GM12878 (cell line): Measurements from ENCODE around the gene RHBDD1. TPM values are rescaled to one million over a fixed set of nuclear protein-coding genes. Genes with fewer than 3 reads are reported as not detected.

Experiments used
- ATAC-seq: fragments of 200-7000 bp; cut with Tn5 transposase; 3 replicates; pipeline ENCODE4 v1.9.1; 2020; ENCODE audit warnings: mild to moderate bottlenecking, moderate library complexity
- BruUV-seq: library from RNA; stranded (reverse); fragments of 400-500 nt; replicated peaks from 2 replicates; lab custom pipeline; 2021; lab: Mats Ljungman, UMichigan
- CTCF ChIA-PET: fragments of 300-600 bp; sonication (Branson Sonifier 250); formaldehyde crosslinking; extraction: SDS; loops from one replicate; lab custom pipeline; 2021; ENCODE audit warnings: inconsistent platforms; lab: Yijun Ruan, JAX
- POLR2A ChIA-PET: fragments of 350-600 bp; formaldehyde crosslinking; extraction: SDS; loops from one replicate; lab custom pipeline; 2021; ENCODE audit warnings: inconsistent platforms; lab: Charles Lee
- RAD21 ChIA-PET: fragments of 300-600 bp; sonication (Branson Sonifier 250); formaldehyde crosslinking; loops from one replicate; lab custom pipeline; 2023; ENCODE audit warnings: antibody characterized with exemption; ENCODE audit not compliant: unreplicated experiment; lab: Charles Lee
- SMC1A ChIA-PET: fragments of 300-600 bp; sonication (Branson Sonifier 250); formaldehyde crosslinking; loops from one replicate; lab custom pipeline; 2023; ENCODE audit not compliant: unreplicated experiment, uncharacterized antibody; lab: Charles Lee
- DNase-seq: peaks from one replicate; pipeline ENCODE4 v3.0.0-alpha.2; 2011; ENCODE audit warnings: low read depth, low spot score
- FAIRE-seq: peaks from 3 replicates; lab custom pipeline; 2011; peaks lifted over from hg19 to GRCh38; lab: Jason Lieb, UNC
- H2AFZ ChIP-seq: 2 replicates; pipeline ENCODE4 v1.6.0; 2011; ENCODE audit warnings: low read depth, low read length, control low read depth; ENCODE audit not compliant: control insufficient read depth
- H3K27ac ChIP-seq: 2 replicates; pipeline ENCODE4 v1.5.1; 2011; ENCODE audit warnings: control low read depth; ENCODE audit not compliant: control insufficient read depth, insufficient read depth
- H3K27me3 ChIP-seq, 2 experiments: replicated peaks in 1 of 2; 2 replicates each; pipeline versions ENCODE4 v1.6.0 to v1.6.1; 2011; ENCODE audit warnings: low read length in 1 of 2; ENCODE audit not compliant: control insufficient read depth in 2 of 2, insufficient read depth in 2 of 2
- H3K36me3 ChIP-seq, 2 experiments: 2 replicates each; pipeline ENCODE4 v1.5.1; 2011; ENCODE audit warnings: low read length in 1 of 2; ENCODE audit not compliant: control insufficient read depth in 2 of 2, insufficient read depth in 2 of 2
- H3K4me1 ChIP-seq: 2 replicates; pipeline ENCODE4 v1.6.1; 2011; ENCODE audit warnings: mild to moderate bottlenecking, low read length, moderate library complexity, mixed read lengths; ENCODE audit not compliant: control insufficient read depth, insufficient read depth
- H3K4me2 ChIP-seq: 2 replicates; pipeline ENCODE4 v1.6.0; 2011; ENCODE audit warnings: control low read depth; ENCODE audit not compliant: control insufficient read depth, insufficient read depth
- H3K4me3 ChIP-seq: fragments of 200-600 bp; sonication (generic); 2 replicates; pipeline ENCODE4 v1.5.1; 2016
- H3K79me2 ChIP-seq: 2 replicates; pipeline ENCODE4 v1.6.0; 2011; ENCODE audit warnings: low read length; ENCODE audit not compliant: control insufficient read depth, insufficient read depth
- H3K9ac ChIP-seq: 2 replicates; pipeline ENCODE4 v1.8.0; 2011; ENCODE audit warnings: low read length, control low read depth, mixed read lengths; ENCODE audit not compliant: control insufficient read depth, insufficient read depth
- H3K9me3 ChIP-seq: replicated peaks from 3 replicates; pipeline ENCODE4 v1.5.1; 2011; ENCODE audit warnings: mild to moderate bottlenecking, low read length; ENCODE audit not compliant: control insufficient read depth, insufficient read depth
- H4K20me1 ChIP-seq: 2 replicates; pipeline ENCODE4 v1.6.0; 2011; ENCODE audit not compliant: control insufficient read depth, insufficient read depth
- BMI1 ChIP-seq: fragments of 450-650 bp; IDR thresholded peaks from 2 replicates; pipeline ENCODE4 v1.6.1; 2016; ENCODE audit warnings: mild to moderate bottlenecking, moderate library complexity, borderline replicate concordance
- HCFC1 ChIP-seq: fragments of 150-350 bp; IDR thresholded peaks from 2 replicates; pipeline ENCODE4 v1.6.1; 2014; ENCODE audit warnings: low read length
- LARP7 ChIP-seq: fragments of 450-650 bp; IDR thresholded peaks from 2 replicates; pipeline ENCODE4 v1.6.1; 2017; ENCODE audit warnings: mild to moderate bottlenecking
- RELB ChIP-seq: fragments of 450-650 bp; IDR thresholded peaks from 2 replicates; pipeline ENCODE4 v1.6.1; 2017; ENCODE audit warnings: low read depth, mild to moderate bottlenecking, moderate library complexity
- RFX5 ChIP-seq: IDR thresholded peaks from 2 replicates; pipeline ENCODE4 v1.6.1; 2011; ENCODE audit warnings: low read depth, low read length, improper control_type of control experiment
- ZBTB11 ChIP-seq: fragments of 450-650 bp; formaldehyde crosslinking; IDR thresholded peaks from 2 replicates; pipeline ENCODE4 v1.5.0; 2022; ENCODE audit warnings: mild to moderate bottlenecking, missing genetic modification characterization
- ZNF24 ChIP-seq: fragments of 450-650 bp; IDR thresholded peaks from 2 replicates; pipeline ENCODE4 v1.6.1; 2017; ENCODE audit warnings: antibody characterized with exemption, mild to moderate bottlenecking
- WGBS: methylation state at CpG from one replicate; pipeline ENCODE4 v1.1.6; 2016; ENCODE audit warnings: low lambda C conversion rate; ENCODE audit not compliant: insufficient replicate concordance, insufficient coverage; ENCODE audit errors: missing lambda C conversion rate; 5-methylcytosine and 5-hydroxymethylcytosine counted together
- in situ Hi-C: fragments of 300-500 bp; cut with MboI; formaldehyde crosslinking; loops from 9 replicates; pipeline ENCODE4 v1.14.3; 2018; ENCODE audit warnings: mixed read lengths
- intact Hi-C: fragments of 100-400 bp; cut with micrococcal nuclease; formaldehyde crosslinking; loops from one replicate; pipeline ENCODE4 v1.14.2; 2022; ENCODE audit not compliant: unreplicated experiment
- polyA plus RNA-seq, 11 experiments: library from polyadenylated mRNA; depleted of rRNA in 4 of 11; unstranded in 6 of 11; stranded (reverse) in 5 of 11; fragments of >200 nt; fragmentation: Nextera tagmentation in 4 of 11; fragmentation: Illumina TruSeq in 1 of 11; extraction: Ambion mirVana in 4 of 11; extraction: Trizol in 1 of 11; gene quantifications; 1 replicate in 1 of 11; 2 replicates in 10 of 11; pipeline versions ENCODE4 v1.2.1 to v1.2.3, GENCODE V29; 2011 to 2016; ENCODE audit warnings: inconsistent platforms in 2 of 11, missing spikeins in 2 of 11, low read depth in 1 of 11
- total RNA-seq, 4 experiments: library from RNA; depleted of rRNA in 3 of 4; stranded (reverse); fragments of >200 nt in 3 of 4; fragmentation: Illumina TruSeq in 1 of 4; extraction: Trizol in 1 of 4; gene quantifications; 2 replicates each; pipeline versions ENCODE4 v1.2.1 to v1.2.3, GENCODE V29; 2013 to 2021

RHBDD1 gene
- total and polyA plus RNA-seq, 10 of the 15 experiments (the other 5 are each of a cell fraction or from before 2014, with no cell fraction given), result 7.1 to 36.4 (median 14.7) TPM

- Histone ChIP-seq H3K9me3 (peaks cover 4% of the 10 kb centered on the region; the same call in 2 of the 3 replicates), H3K4me2 (no peak overlapping the region), H3K9ac (no peak overlapping the region), H3K4me3 (no peak overlapping the region), H3K79me2 (no peaks in the 10 kb centered on the region), H3K27ac (no peak overlapping the region), H3K4me1 (no peaks in the 10 kb centered on the region), H3K27me3 (no peaks in the 10 kb centered on the region), H3K36me3 (no peaks in the 10 kb centered on the region), H4K20me1 (no peaks in the 10 kb centered on the region), H2AFZ (no peak overlapping the region)
- ChIA-PET SMC1A (interaction anchor here (0.9 kb wide), 1 partner anchor 58 kb away, joined by 3 read pairs; no protein-coding TSS in a partner anchor), RAD21 (no interaction called here), CTCF (interaction anchor here (0.9 kb wide), 1 partner anchor 54 kb away, joined by 3 read pairs; no protein-coding TSS in a partner anchor), POLR2A (no interaction called here)
- ATAC-seq, result no peak
- in situ Hi-C loops (no loop called here), intact Hi-C loops (no loop called here)
- no peak for FAIRE-seq
- DNase-seq, result no peak
- no TSS peak for BruUV-seq
- no peak for TF ChIP-seq LARP7
Measured at GRCh38 chr2:226884166-226884565, 48.3 kb downstream of the RHBDD1 start.

GRCh38 chr2:226885769-226886435 lies 50.0 kb downstream of the RHBDD1 start:
- BruUV-seq, result no TSS peak
- Histone ChIP-seq H3K9me3 (peaks cover 4% of the 10 kb centered on the region; the same call in 2 of the 3 replicates), H3K36me3 (no peaks in the 10 kb centered on the region; a peak in 1 of 4 replicates), H3K4me2 (no peak overlapping the region), H3K4me1 (no peaks in the 10 kb centered on the region), H3K9ac (no peak overlapping the region), H3K79me2 (no peaks in the 10 kb centered on the region), H2AFZ (no peak overlapping the region), H3K27me3 (no peaks in the 10 kb centered on the region), H3K27ac (no peak overlapping the region), H4K20me1 (no peaks in the 10 kb centered on the region), H3K4me3 (no peak overlapping the region)
- intact Hi-C loops (no loop called here), in situ Hi-C loops (no loop called here)
- FAIRE-seq, result no peak
- DNase-seq, result no peak
- WGBS, result 85% methylated on average over 8 of the region's 8 CpGs
- ATAC-seq, result no peak
- TF ChIP-seq ZBTB11 (no peak), RFX5 (no peak), RELB (no peak), BMI1 (no peak), HCFC1 (no peak), ZNF24 (no peak)
- RAD21 ChIA-PET, result no interaction called here
- POLR2A ChIA-PET, result interaction anchor here (1.1 kb wide), 1 partner anchor 9 kb away, joined by 3 read pairs; no protein-coding TSS in a partner anchor
- CTCF ChIA-PET, result no interaction called here
- SMC1A ChIA-PET, result interaction anchor here (1.3 kb wide), 1 partner anchor 13 kb away, joined by 3 read pairs; no protein-coding TSS in a partner anchor
